ENCODE measurements around the gene YY1.
"Not testable (repeated sequence)": the region's sequence is repeated elsewhere in the genome, so short reads cannot be mapped to it uniquely, and the experiment has no call there.

GRCh38 chr14:100287998-100288295, 49.0 kb downstream of the YY1 start:
- TF ChIP-seq POLR2A (IDR thresholded peaks at IDR 0.05; ENCODE audit: extremely low read depth, insufficient read length); MAX (IDR thresholded peaks at IDR 0.05; ENCODE audit: low read depth, low read length); MYC (IDR thresholded peaks at IDR 0.05; ENCODE audit: low read depth, low read length): not testable (repeated sequence)
- TF ChIP-seq, protein P1, sequence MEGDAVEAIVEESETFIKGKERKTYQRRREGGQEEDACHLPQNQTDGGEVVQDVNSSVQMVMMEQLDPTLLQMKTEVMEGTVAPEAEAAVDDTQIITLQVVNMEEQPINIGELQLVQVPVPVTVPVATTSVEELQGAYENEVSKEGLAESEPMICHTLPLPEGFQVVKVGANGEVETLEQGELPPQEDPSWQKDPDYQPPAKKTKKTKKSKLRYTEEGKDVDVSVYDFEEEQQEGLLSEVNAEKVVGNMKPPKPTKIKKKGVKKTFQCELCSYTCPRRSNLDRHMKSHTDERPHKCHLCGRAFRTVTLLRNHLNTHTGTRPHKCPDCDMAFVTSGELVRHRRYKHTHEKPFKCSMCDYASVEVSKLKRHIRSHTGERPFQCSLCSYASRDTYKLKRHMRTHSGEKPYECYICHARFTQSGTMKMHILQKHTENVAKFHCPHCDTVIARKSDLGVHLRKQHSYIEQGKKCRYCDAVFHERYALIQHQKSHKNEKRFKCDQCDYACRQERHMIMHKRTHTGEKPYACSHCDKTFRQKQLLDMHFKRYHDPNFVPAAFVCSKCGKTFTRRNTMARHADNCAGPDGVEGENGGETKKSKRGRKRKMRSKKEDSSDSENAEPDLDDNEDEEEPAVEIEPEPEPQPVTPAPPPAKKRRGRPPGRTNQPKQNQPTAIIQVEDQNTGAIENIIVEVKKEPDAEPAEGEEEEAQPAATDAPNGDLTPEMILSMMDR (IDR thresholded peaks at IDR 0.05; ENCODE audit: low read depth, low read length) = not testable (repeated sequence)
